Measurements from ENCODE around the gene MRPS22. TPM values are rescaled to one million over a fixed set of nuclear protein-coding genes. Genes with fewer than 3 reads are reported as not detected.

The MRPS22 gene
- total and polyA plus RNA-seq, 9 of the 15 experiments (the other 6 are each of a cell fraction or from before 2014, with no cell fraction given), result 148 to 397 (median 229) TPM

- TF ChIP-seq NFE2 (IDR thresholded peaks at IDR 0.05; ENCODE audit: low read depth) (no peak), ARID2 (IDR thresholded peaks at IDR 0.05) (no peak)
Observed at GRCh38 chr3:139394116-139394515, 50.3 kb downstream of the MRPS22 start (continued).

DNA sequence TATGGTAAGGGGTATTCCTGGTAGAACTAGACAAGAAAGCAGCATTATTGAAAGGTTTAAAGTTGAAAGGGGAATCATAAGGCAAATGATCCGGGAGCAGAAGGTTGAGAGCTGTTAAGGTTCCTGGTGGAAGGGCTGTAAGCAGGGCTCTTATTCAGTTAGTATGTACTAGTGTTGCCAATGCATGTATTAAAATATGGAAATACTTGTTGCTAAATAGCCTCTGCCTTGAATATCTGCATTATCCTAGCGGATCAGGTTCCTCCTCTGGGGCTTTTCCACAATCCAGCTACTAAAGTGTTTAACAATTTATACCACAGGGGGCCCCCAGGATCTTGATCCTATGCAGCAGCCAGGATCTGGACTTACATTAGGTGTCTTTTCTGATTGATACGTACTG lies 52.9 kb downstream of the MRPS22 start:
- 44% methylated on average over 3 of the region's 3 CpGs for WGBS (ENCODE audit: insufficient coverage, low coverage, missing lambda C conversion rate)
- DNase-seq (ENCODE audit: extremely low read depth in 1 of 4, low spot score in 3 of 4) (no peak), FAIRE-seq (no peak), ATAC-seq (no peak)
- BruUV-seq (replicated peaks), result no TSS peak
- TF ChIP-seq CBFA2T2 (conservative IDR thresholded peaks at IDR 0.05) (no peak), ARID4B (CRISPR knock-in tag; IDR thresholded peaks at IDR 0.05) (no peak), PCBP2 (IDR thresholded peaks at IDR 0.05; ENCODE audit: low read depth, low read length, poor library complexity, severe bottlenecking) (no peak), ATF1 (CRISPR knock-in tag; IDR thresholded peaks at IDR 0.05) (no peak), ATF1 (tag; IDR thresholded peaks at IDR 0.05) (no peak), KAT8 (IDR thresholded peaks at IDR 0.05; ENCODE audit: low read depth) (no peak), SFPQ (IDR thresholded peaks at IDR 0.05; ENCODE audit: low read depth, low read length) (no peak), MTA1 (IDR thresholded peaks at IDR 0.05; ENCODE audit: borderline replicate concordance) (no peak), MCM2 (IDR thresholded peaks at IDR 0.05; ENCODE audit: low read depth) (no peak), HIVEP1 (CRISPR knock-in tag; IDR thresholded peaks at IDR 0.05) (no peak)
- Histone ChIP-seq H4K20me1 (replicated peaks; ENCODE audit: control insufficient read depth, insufficient read depth, low read length) (no peaks in the 10 kb centered on the region), H3K9ac (ENCODE audit: insufficient read depth in 1 of 2, low read depth in 2 of 2, low read length in 2 of 2) (no peak overlapping the region), H2AFZ (ENCODE audit: low read depth, low read length) (no peak overlapping the region), H3K9me3 (replicated peaks; ENCODE audit: control insufficient read depth, insufficient read depth, low read depth, low read length) (no peaks in the 10 kb centered on the region), H3K9me1 (ENCODE audit: control insufficient read depth, insufficient read depth, low read length) (no peaks in the 10 kb centered on the region), H3K4me3 (no peak overlapping the region), H3K4me1 (replicated peaks in 1 of 2; ENCODE audit: control insufficient read depth in 2 of 2, insufficient read depth in 2 of 2, low read length in 2 of 2) (peaks cover 0 to 6% of the 10 kb centered on the region in 2 experiments; a peak in 2 of 5 replicates), H3K4me2 (ENCODE audit: insufficient read depth, low read length) (no peak overlapping the region), H3K27me3 (ENCODE audit: control insufficient read depth in 2 of 2, insufficient read depth in 2 of 2, low read length in 2 of 2) (no peaks in the 10 kb centered on the region), H3K79me2 (ENCODE audit: control insufficient read depth, insufficient read depth, low read length) (no peaks in the 10 kb centered on the region), H3K36me3 (ENCODE audit: control insufficient read depth, insufficient read depth, low read length) (no peaks in the 10 kb centered on the region), H3K27ac (ENCODE audit: extremely low read depth, low read depth, low read length) (no peak overlapping the region)
- POLR2A ChIA-PET, result no interaction called here
- CTCF ChIA-PET (ENCODE audit: low intra/inter-chr PET ratio), result no interaction called here
- in situ Hi-C loops (cut with MboI), result no loop called here
- intact Hi-C loops (cut with micrococcal nuclease), result no loop called here
